ENCODE results near the gene SPATA1. TPM values are rescaled to one million over a fixed set of nuclear protein-coding genes. Genes with fewer than 3 reads are reported as not detected.

SPATA1 gene
- polyA plus RNA-seq, 1 donor (not counting 4 experiments of a cell fraction or from before 2014, with no cell fraction given): 0.25 TPM

DNA sequence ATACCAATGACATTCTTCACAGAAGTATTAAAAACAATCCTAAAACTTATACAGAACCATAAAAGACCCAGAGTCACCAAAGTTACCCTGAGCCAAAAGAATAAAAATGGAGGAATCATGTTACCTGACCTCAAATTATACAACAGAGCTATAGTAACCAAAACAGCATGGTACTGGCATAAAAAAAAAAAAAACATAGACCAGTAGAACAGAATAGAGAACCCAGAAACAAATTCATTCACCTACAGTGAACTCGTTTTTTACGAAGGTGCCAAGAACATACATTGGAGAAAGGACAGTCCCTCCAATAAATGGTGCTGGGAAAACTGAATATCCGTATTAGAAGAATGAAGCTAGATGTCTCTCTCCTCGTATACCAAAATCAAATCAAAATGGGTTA lies 2.8 kb downstream of the SPATA1 start:
- dilution Hi-C loops (cut with MboI; ENCODE audit: extremely low pct_ligation_motif_present, low sequenced_read_pairs): no loop called here
- Histone ChIP-seq H2AFZ (ENCODE audit: control insufficient read depth, low read length) (no peak overlapping the region), H4K20me1 (ENCODE audit: control insufficient read depth, extremely low read depth, insufficient read depth, low read length) (no peaks in the 10 kb centered on the region), H3K9ac (ENCODE audit: control insufficient read depth, extremely low read depth, insufficient read depth, low read length) (no peak overlapping the region), H3K4me1 (ENCODE audit: control insufficient read depth, extremely low read depth, insufficient read depth, low read length) (peaks cover 4% of the 10 kb centered on the region), H3K79me2 (ENCODE audit: control insufficient read depth, insufficient read depth, low read length) (peaks cover 17% of the 10 kb centered on the region), H3K4me3 (ENCODE audit: control insufficient read depth in 2 of 3, extremely low read depth in 1 of 3, insufficient read depth in 2 of 3, low read depth in 1 of 3, low read length in 3 of 3) (no peak overlapping the region), H3K27ac (ENCODE audit: control insufficient read depth, insufficient read depth, low read length) (no peak overlapping the region), H3K27me3 (ENCODE audit: control insufficient read depth, extremely low read depth, insufficient read depth, low read length) (no peaks in the 10 kb centered on the region), H3K4me2 (ENCODE audit: control insufficient read depth, extremely low read depth, insufficient read depth, low read depth, low read length) (no peak overlapping the region), H3K9me3 (ENCODE audit: control insufficient read depth, low read depth, low read length) (no peaks in the 10 kb centered on the region), H3K9me1 (ENCODE audit: control insufficient read depth, extremely low read depth, insufficient read depth, low read length) (no peaks in the 10 kb centered on the region), H3K36me3 (ENCODE audit: control insufficient read depth in 2 of 2, extremely low read depth in 1 of 2, insufficient read depth in 2 of 2, low read length in 2 of 2) (no peaks in the 10 kb centered on the region)
- no peak for FAIRE-seq
- DNase-seq (ENCODE audit: low read depth, low spot score): no peak
- TF ChIP-seq EZH2 (IDR thresholded peaks at IDR 0.05; ENCODE audit: low read length): no peak
- TF ChIP-seq, protein P1, sequence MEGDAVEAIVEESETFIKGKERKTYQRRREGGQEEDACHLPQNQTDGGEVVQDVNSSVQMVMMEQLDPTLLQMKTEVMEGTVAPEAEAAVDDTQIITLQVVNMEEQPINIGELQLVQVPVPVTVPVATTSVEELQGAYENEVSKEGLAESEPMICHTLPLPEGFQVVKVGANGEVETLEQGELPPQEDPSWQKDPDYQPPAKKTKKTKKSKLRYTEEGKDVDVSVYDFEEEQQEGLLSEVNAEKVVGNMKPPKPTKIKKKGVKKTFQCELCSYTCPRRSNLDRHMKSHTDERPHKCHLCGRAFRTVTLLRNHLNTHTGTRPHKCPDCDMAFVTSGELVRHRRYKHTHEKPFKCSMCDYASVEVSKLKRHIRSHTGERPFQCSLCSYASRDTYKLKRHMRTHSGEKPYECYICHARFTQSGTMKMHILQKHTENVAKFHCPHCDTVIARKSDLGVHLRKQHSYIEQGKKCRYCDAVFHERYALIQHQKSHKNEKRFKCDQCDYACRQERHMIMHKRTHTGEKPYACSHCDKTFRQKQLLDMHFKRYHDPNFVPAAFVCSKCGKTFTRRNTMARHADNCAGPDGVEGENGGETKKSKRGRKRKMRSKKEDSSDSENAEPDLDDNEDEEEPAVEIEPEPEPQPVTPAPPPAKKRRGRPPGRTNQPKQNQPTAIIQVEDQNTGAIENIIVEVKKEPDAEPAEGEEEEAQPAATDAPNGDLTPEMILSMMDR (optimal IDR thresholded peaks at IDR 0.05 in 1 of 3, IDR thresholded peaks at IDR 0.05 in 1 of 3, conservative IDR thresholded peaks at IDR 0.05 in 1 of 3; ENCODE audit: extremely low read depth in 1 of 3, insufficient read depth in 2 of 3, low read length in 3 of 3): no peak

DNA sequence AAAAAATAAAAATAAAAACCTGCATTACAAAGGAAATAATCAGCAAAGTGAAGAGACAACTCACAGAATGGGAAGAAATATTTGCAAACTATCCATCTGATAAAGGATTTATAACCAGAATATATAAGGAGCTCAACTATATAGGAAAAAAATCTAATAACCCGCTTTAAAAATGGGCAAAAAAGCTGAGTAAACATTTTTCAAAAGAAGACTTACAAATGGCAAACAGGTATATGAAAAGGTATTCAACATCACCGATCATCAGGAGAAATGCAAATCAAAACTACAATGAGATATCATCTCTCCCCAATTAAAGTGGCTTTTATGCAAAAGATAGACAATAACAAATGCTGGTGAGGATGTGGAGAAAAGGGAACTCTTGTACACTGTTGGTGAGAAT lies 4.0 kb downstream of the SPATA1 start:
- Histone ChIP-seq H3K9ac (ENCODE audit: control insufficient read depth, extremely low read depth, insufficient read depth, low read length) (no peak overlapping the region), H3K79me2 (ENCODE audit: control insufficient read depth, insufficient read depth, low read length) (peaks cover 5% of the 10 kb centered on the region), H3K9me1 (ENCODE audit: control insufficient read depth, extremely low read depth, insufficient read depth, low read length) (no peaks in the 10 kb centered on the region), H3K27ac (ENCODE audit: control insufficient read depth, insufficient read depth, low read length) (no peak overlapping the region), H3K27me3 (ENCODE audit: control insufficient read depth, extremely low read depth, insufficient read depth, low read length) (no peaks in the 10 kb centered on the region), H4K20me1 (ENCODE audit: control insufficient read depth, extremely low read depth, insufficient read depth, low read length) (no peaks in the 10 kb centered on the region), H3K4me1 (ENCODE audit: control insufficient read depth, extremely low read depth, insufficient read depth, low read length) (no peaks in the 10 kb centered on the region), H2AFZ (ENCODE audit: control insufficient read depth, low read length) (no peak overlapping the region), H3K9me3 (ENCODE audit: control insufficient read depth, low read depth, low read length) (no peaks in the 10 kb centered on the region), H3K36me3 (ENCODE audit: control insufficient read depth in 2 of 2, extremely low read depth in 1 of 2, insufficient read depth in 2 of 2, low read length in 2 of 2) (no peaks in the 10 kb centered on the region), H3K4me2 (ENCODE audit: control insufficient read depth, extremely low read depth, insufficient read depth, low read depth, low read length) (no peak overlapping the region), H3K4me3 (ENCODE audit: control insufficient read depth in 2 of 3, extremely low read depth in 1 of 3, insufficient read depth in 2 of 3, low read depth in 1 of 3, low read length in 3 of 3) (no peak overlapping the region)
- no peak for DNase-seq (ENCODE audit: low read depth, low spot score)
- no peak for TF ChIP-seq EZH2 (IDR thresholded peaks at IDR 0.05; ENCODE audit: low read length)
- TF ChIP-seq, protein P1 (optimal IDR thresholded peaks at IDR 0.05 in 1 of 3, IDR thresholded peaks at IDR 0.05 in 1 of 3, conservative IDR thresholded peaks at IDR 0.05 in 1 of 3; ENCODE audit: extremely low read depth in 1 of 3, insufficient read depth in 2 of 3, low read length in 3 of 3): no peak
- dilution Hi-C loops (cut with MboI; ENCODE audit: extremely low pct_ligation_motif_present, low sequenced_read_pairs): no loop called here
- FAIRE-seq: no peak

Data from keratinocyte (primary cell).